ENCODE measurements around the gene CUEDC2.
"Not testable (repeated sequence)": the region's sequence is repeated elsewhere in the genome, so short reads cannot be mapped to it uniquely, and the experiment has no call there.

Gene CUEDC2

GRCh38 chr10:102458656-102459055, 26.3 kb upstream of the CUEDC2 start:
- no peak for TF ChIP-seq CTCF (IDR thresholded peaks at IDR 0.05; ENCODE audit: insufficient read depth, low read length, poor library complexity, severe bottlenecking)

GRCh38 chr10:102457591-102458150, 25.3 kb upstream of the CUEDC2 start:
- Histone ChIP-seq H3K4me3 (replicated peaks; ENCODE audit: low read depth, low read length) (no peak overlapping the region), H3K36me3 (ENCODE audit: control insufficient read depth, insufficient read depth, low read length) (peaks cover 3% of the 10 kb centered on the region; the same call in 1 of the 2 replicates), H3K27me3 (replicated peaks; ENCODE audit: control insufficient read depth, insufficient read depth, low read length) (no peaks in the 10 kb centered on the region)
- TF ChIP-seq CTCF (IDR thresholded peaks at IDR 0.05; ENCODE audit: insufficient read depth, low read length, poor library complexity, severe bottlenecking): no peak
- no peak for DNase-seq (ENCODE audit: extremely low read depth, insufficient read length)

More at GRCh38 chr10:102458656-102459055, 26.3 kb upstream of the CUEDC2 start:
- Histone ChIP-seq H3K36me3 (ENCODE audit: control insufficient read depth, insufficient read depth, low read length) (peaks cover 2% of the 10 kb centered on the region; the same call in 1 of the 2 replicates), H3K27me3 (replicated peaks; ENCODE audit: control insufficient read depth, insufficient read depth, low read length) (no peaks in the 10 kb centered on the region), H3K4me3 (replicated peaks; ENCODE audit: low read depth, low read length) (no peak overlapping the region)
- no peak for DNase-seq (ENCODE audit: extremely low read depth, insufficient read length)

- TF ChIP-seq CTCF (IDR thresholded peaks at IDR 0.05; ENCODE audit: insufficient read depth, low read length, poor library complexity, severe bottlenecking): no peak
- peaks cover 4% of the 10 kb centered on the region; the same call in 1 of the 2 replicates for H3K36me3 ChIP-seq (ENCODE audit: control insufficient read depth, insufficient read depth, low read length)
- DNase-seq (ENCODE audit: extremely low read depth, insufficient read length): no peak
Observed at GRCh38 chr10:102455893-102456471, 23.6 kb upstream of the CUEDC2 start.

GRCh38 chr10:102454662-102455487, 22.5 kb upstream of the CUEDC2 start:
- not testable (repeated sequence) for H3K4me3 ChIP-seq (replicated peaks; ENCODE audit: low read depth, low read length); DNase-seq (ENCODE audit: extremely low read depth, insufficient read length); H3K36me3 ChIP-seq (ENCODE audit: control insufficient read depth, insufficient read depth, low read length); H3K27me3 ChIP-seq (replicated peaks; ENCODE audit: control insufficient read depth, insufficient read depth, low read length)

More at GRCh38 chr10:102455893-102456471, 23.6 kb upstream of the CUEDC2 start:
- Histone ChIP-seq H3K4me3 (replicated peaks; ENCODE audit: low read depth, low read length) (no peak overlapping the region), H3K27me3 (replicated peaks; ENCODE audit: control insufficient read depth, insufficient read depth, low read length) (no peaks in the 10 kb centered on the region)

GRCh38 chr10:102453502-102453901, 21.1 kb upstream of the CUEDC2 start:
- Histone ChIP-seq H3K27me3 (replicated peaks; ENCODE audit: control insufficient read depth, insufficient read depth, low read length) (no peaks in the 10 kb centered on the region), H3K36me3 (ENCODE audit: control insufficient read depth, insufficient read depth, low read length) (peaks cover 4% of the 10 kb centered on the region; the same call in 1 of the 2 replicates), H3K4me3 (replicated peaks; ENCODE audit: low read depth, low read length) (no peak overlapping the region)
- TF ChIP-seq CTCF (IDR thresholded peaks at IDR 0.05; ENCODE audit: insufficient read depth, low read length, poor library complexity, severe bottlenecking): no peak
- no peak for DNase-seq (ENCODE audit: extremely low read depth, insufficient read length)
